Esophagus squamous epithelium (tissue), 5 donors: ENCODE data around the gene GCNT4. TPM values are rescaled to one million over a fixed set of nuclear protein-coding genes. Genes with fewer than 3 reads are reported as not detected.
"Not testable (repeated sequence)": the region's sequence is repeated elsewhere in the genome, so short reads cannot be mapped to it uniquely, and the experiment has no call there.

Source experiments
- DNase-seq: peaks from one replicate; lab custom pipeline; 2025; lab: John Stamatoyannopoulos, UW
- H3K27ac ChIP-seq, 4 donors: fragments of 200-600 bp; sonication (generic); one replicate each; pipeline ENCODE4 v1.5.1; 2016 to 2019; ENCODE audit warnings: mild to moderate bottlenecking in 1 of 4
- H3K27me3 ChIP-seq, 4 donors: fragments of 200-600 bp; sonication (generic); 1 replicate in 3 of 4; 2 replicates in 1 of 4; pipeline versions ENCODE4 v1.5.1 to v1.6.0; 2017 to 2021; ENCODE audit warnings: antibody characterized with exemption in 1 of 4
- H3K36me3 ChIP-seq, 3 donors: fragments of 200-600 bp; sonication (generic); one replicate each; pipeline ENCODE4 v1.5.1; 2016 to 2019
- H3K4me1 ChIP-seq, 3 donors: fragments of 200-600 bp; sonication (generic); one replicate each; pipeline ENCODE4 v1.5.1; 2017 to 2019
- H3K4me3 ChIP-seq, 4 donors: fragments of 200-600 bp; sonication (generic); 1 replicate in 3 of 4; 2 replicates in 1 of 4; pipeline ENCODE4 v1.5.1; 2016 to 2019; ENCODE audit warnings: mild to moderate bottlenecking in 2 of 4, moderate library complexity in 1 of 4
- H3K9me3 ChIP-seq, 3 donors: fragments of 200-600 bp; sonication (generic); one replicate each; pipeline ENCODE4 v1.5.1; 2016 to 2019
- POLR2A ChIP-seq, 4 donors: fragments of 450-650 bp; IDR thresholded peaks; one replicate each; pipeline ENCODE4 v1.6.1; 2017; ENCODE audit warnings: antibody characterized with exemption in 4 of 4, mild to moderate bottlenecking in 4 of 4, moderate library complexity in 3 of 4
- WGBS, 2 donors: methylation state at CpG; one replicate each; pipeline ENCODE4 v1.1.5; 2018; 5-methylcytosine and 5-hydroxymethylcytosine counted together
- intact Hi-C: fragments of 100-400 bp; cut with DNase I; formaldehyde crosslinking; loops from one replicate; pipeline ENCODE4 v1.15.0; 2022
- total RNA-seq, 4 donors: library from RNA; depleted of rRNA; stranded (reverse); fragments of >200 nt; gene quantifications; one replicate each; pipeline ENCODE4 v1.1.0, GENCODE V29; 2016
- TF ChIP-seq, protein P1 (sequence below), 6 experiments: fragments of 450-650 bp in 4 of 6; fragments of 200-600 bp in 2 of 6; sonication (generic) in 2 of 6; IDR thresholded peaks; one replicate each; pipeline ENCODE4 v1.5.1; 2016 to 2019; ENCODE audit warnings: antibody characterized with exemption in 6 of 6, mild to moderate bottlenecking in 4 of 6, moderate library complexity in 4 of 6
- donor health status: DM: yes; HTN: yes; CAD: no.

Gene GCNT4
- total RNA-seq, 4 donors from 2014 or later, result 1.4 to 2.3 (median 1.7) TPM

DNA sequence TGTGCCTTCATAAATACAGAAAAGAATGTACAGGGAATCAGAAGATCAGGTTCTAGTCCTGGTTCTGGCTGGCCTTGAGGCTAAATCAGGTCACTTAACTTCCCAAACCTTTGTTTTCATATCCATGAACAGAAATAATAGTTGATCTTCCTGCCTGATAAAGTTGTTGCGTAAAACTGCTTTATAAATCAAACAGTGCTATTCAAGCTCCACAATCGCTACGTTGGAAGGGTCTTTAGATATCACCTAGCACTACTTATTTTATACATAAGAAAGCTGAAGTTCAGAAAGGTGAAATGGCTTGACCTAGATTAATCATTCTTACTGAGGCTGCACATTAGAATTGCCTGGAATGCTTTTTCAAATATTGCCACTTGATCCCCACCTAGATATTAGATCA, 36.3 kb upstream of the GCNT4 start:
- intact Hi-C loops, result no loop called here
- H3K36me3 ChIP-seq, result no peaks in the 10 kb centered on the region
- TF ChIP-seq POLR2A (IDR thresholded peaks at IDR 0.05), result no peak
- TF ChIP-seq, protein P1, sequence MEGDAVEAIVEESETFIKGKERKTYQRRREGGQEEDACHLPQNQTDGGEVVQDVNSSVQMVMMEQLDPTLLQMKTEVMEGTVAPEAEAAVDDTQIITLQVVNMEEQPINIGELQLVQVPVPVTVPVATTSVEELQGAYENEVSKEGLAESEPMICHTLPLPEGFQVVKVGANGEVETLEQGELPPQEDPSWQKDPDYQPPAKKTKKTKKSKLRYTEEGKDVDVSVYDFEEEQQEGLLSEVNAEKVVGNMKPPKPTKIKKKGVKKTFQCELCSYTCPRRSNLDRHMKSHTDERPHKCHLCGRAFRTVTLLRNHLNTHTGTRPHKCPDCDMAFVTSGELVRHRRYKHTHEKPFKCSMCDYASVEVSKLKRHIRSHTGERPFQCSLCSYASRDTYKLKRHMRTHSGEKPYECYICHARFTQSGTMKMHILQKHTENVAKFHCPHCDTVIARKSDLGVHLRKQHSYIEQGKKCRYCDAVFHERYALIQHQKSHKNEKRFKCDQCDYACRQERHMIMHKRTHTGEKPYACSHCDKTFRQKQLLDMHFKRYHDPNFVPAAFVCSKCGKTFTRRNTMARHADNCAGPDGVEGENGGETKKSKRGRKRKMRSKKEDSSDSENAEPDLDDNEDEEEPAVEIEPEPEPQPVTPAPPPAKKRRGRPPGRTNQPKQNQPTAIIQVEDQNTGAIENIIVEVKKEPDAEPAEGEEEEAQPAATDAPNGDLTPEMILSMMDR (IDR thresholded peaks at IDR 0.05), result no peak
- H3K27me3 ChIP-seq, result no peaks in the 10 kb centered on the region
- no peak overlapping the region for H3K27ac ChIP-seq
- no peaks in the 10 kb centered on the region for H3K9me3 ChIP-seq
- no peaks in the 10 kb centered on the region for H3K4me1 ChIP-seq
- no peak for DNase-seq
- WGBS, 2 donors, result 79 to 92% methylated on average over 3 of the region's 3 CpGs
- H3K4me3 ChIP-seq, result no peak overlapping the region

DNA sequence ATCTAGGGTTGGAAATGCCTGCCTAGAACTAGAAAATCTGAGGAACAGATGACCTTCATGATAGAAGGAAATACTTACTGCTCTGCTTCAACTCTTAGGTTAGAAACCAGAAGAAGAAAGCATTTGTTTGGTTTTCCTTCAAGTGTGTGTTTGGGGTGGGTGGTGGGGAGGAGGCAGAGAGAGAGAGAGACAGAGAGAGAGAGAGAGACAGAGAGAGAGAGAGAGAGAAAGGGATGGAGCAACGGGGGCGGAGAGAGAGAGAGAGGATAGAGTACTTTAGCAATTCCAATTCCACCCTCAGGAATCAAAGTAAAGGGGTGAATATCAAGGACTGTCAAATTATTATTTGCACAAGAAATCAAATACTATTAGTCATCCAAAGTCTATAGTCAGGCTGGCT, 29.2 kb upstream of the GCNT4 start:
- DNase-seq, result no peak
- intact Hi-C loops, result no loop called here
- H3K4me3 ChIP-seq, result no peak overlapping the region
- H3K27me3 ChIP-seq, result no peaks in the 10 kb centered on the region
- H3K4me1 ChIP-seq, result no peaks in the 10 kb centered on the region
- no peak overlapping the region for H3K27ac ChIP-seq
- WGBS, 2 donors, result 77 to 89% methylated on average over 2 of the region's 2 CpGs
- no peaks in the 10 kb centered on the region for H3K9me3 ChIP-seq
- H3K36me3 ChIP-seq, result no peaks in the 10 kb centered on the region
- TF ChIP-seq, protein P1 (IDR thresholded peaks at IDR 0.05), result no peak

DNA sequence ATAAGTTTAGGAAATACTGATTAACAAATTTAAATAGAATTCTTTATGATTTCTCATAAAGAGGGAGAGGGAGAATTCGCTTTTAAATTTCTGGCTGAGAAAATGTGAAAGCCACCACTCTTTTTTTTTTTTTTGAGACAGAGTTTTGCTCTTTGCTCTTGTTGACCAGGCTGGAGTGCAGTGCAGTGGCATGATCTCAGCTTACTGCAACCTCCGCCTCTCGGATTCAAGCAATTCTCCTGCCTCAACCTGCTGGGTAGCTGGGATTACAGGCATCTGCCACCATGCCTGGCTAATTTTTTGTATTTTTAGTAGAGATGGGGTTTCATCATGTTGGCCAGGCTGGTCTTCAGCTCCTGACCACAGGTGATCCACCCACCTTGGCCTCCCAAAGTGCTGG, 27.0 kb upstream of the GCNT4 start:
- H3K27me3 ChIP-seq, intact Hi-C loops, H3K4me1 ChIP-seq, H3K9me3 ChIP-seq, H3K36me3 ChIP-seq, H3K27ac ChIP-seq, H3K4me3 ChIP-seq, DNase-seq: not testable (repeated sequence)
- 86 to 91% methylated on average over 3 of the region's 3 CpGs for WGBS, 2 donors

DNA sequence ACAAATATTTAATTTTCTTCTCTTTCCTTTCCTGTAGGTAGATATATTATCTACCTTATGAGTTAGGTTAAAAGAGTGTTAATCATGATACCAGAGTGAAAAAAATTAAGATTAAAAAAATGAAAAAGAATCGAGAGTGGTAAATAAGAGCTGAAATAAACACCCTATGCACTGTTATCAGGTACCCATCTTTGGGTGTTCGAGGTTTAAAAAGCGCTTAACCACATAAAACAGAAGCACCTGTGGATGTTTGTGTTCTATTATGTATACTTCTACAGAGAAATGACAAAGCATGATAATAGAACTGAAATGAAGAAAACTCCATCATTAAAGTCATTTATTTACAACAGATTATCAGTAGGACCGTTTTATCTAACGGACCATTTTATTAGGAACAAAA, 25.7 kb upstream of the GCNT4 start:
- no peak for DNase-seq
- H3K9me3 ChIP-seq, result no peaks in the 10 kb centered on the region
- no peak overlapping the region for H3K27ac ChIP-seq
- H3K4me1 ChIP-seq, result no peaks in the 10 kb centered on the region
- H3K36me3 ChIP-seq, result no peaks in the 10 kb centered on the region
- intact Hi-C loops, result no loop called here
- no peaks in the 10 kb centered on the region for H3K27me3 ChIP-seq
- 78 to 81% methylated on average over 5 of the region's 5 CpGs for WGBS, 2 donors
- TF ChIP-seq, protein P1 (IDR thresholded peaks at IDR 0.05), result no peak
- TF ChIP-seq POLR2A (IDR thresholded peaks at IDR 0.05), result no peak
- H3K4me3 ChIP-seq, result no peak overlapping the region

DNA sequence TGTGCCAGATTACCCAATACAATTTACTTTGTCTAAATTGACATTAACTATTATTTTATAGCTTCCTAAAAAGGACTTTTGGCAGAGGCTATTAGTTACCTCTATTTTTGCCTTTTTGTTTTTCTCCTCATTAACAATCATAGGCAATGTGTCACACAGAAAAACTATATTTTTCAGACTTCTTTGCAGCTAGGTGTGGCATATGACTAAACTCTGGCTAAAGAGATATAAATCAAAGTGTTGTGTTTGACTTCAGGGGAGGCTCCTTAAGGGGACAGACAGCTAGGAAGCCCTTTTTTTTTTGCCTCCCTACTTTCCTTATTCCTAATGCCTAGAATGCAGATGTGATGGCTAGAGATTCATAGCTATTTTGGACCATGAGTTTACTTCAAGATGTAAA, 19.7 kb upstream of the GCNT4 start:
- Histone ChIP-seq H3K36me3 (no peaks in the 10 kb centered on the region), H3K4me1 (no peaks in the 10 kb centered on the region), H3K27ac (no peak overlapping the region), H3K4me3 (no peak overlapping the region), H3K27me3 (no peaks in the 10 kb centered on the region), H3K9me3 (no peaks in the 10 kb centered on the region)
- TF ChIP-seq, protein P1 (IDR thresholded peaks at IDR 0.05), result no peak
- TF ChIP-seq POLR2A (IDR thresholded peaks at IDR 0.05), result no peak
- intact Hi-C loops, result no loop called here
- DNase-seq, result no peak

DNA sequence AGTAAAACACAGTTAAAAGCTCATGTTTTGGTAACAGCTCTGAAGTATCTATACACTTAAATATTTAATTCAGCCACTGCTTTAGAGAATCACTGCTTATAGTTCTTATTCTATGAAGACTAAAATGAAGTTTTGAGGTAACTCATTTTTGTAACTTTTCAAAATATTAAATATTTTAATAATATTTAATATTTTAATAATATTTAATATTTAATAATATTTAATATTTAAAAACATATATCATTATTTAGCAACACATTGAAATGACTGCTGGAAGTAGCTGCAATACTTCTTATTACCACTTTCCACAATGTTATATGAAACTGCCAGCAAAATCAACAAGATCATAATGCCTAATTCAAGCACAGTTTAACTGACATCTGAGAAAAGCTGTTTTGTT, 18.7 kb upstream of the GCNT4 start:
- intact Hi-C loops, result no loop called here
- no peaks in the 10 kb centered on the region for H3K4me1 ChIP-seq
- no peak for DNase-seq

More for the DNA sequence above, 18.7 kb upstream of the GCNT4 start:
- H3K36me3 ChIP-seq, result no peaks in the 10 kb centered on the region
- TF ChIP-seq, protein P1 (IDR thresholded peaks at IDR 0.05), result no peak
- TF ChIP-seq POLR2A (IDR thresholded peaks at IDR 0.05), result no peak
- H3K27ac ChIP-seq, result no peak overlapping the region
- no peak overlapping the region for H3K4me3 ChIP-seq
- no peaks in the 10 kb centered on the region for H3K27me3 ChIP-seq
- H3K9me3 ChIP-seq, result no peaks in the 10 kb centered on the region
